Left ventricle myocardium inferior (tissue), 1 donor: ENCODE measurements around the gene FBXO42. TPM values are rescaled to one million over a fixed set of nuclear protein-coding genes. Genes with fewer than 3 reads are reported as not detected.
"Not testable (repeated sequence)": the region's sequence is repeated elsewhere in the genome, so short reads cannot be mapped to it uniquely, and the experiment has no call there.

Experiments used
- DNase-seq: peaks from one replicate; pipeline ENCODE4 v3.0.0-alpha.2; 2020
- H3K27ac ChIP-seq: fragments of 200-600 bp; replicated peaks from 2 replicates; pipeline ENCODE4 v1.8.0; 2021
- H3K27me3 ChIP-seq: fragments of 200-600 bp; 2 replicates; pipeline ENCODE4 v1.8.0; 2021; ENCODE audit warnings: low read depth
- H3K36me3 ChIP-seq: fragments of 200-600 bp; 2 replicates; pipeline ENCODE4 v1.8.0; 2021
- H3K4me1 ChIP-seq: fragments of 200-600 bp; 2 replicates; pipeline ENCODE4 v1.8.0; 2021
- H3K4me3 ChIP-seq: fragments of 200-600 bp; 2 replicates; pipeline ENCODE4 v1.8.0; 2021; ENCODE audit warnings: mild to moderate bottlenecking, moderate library complexity
- H3K9me3 ChIP-seq: fragments of 200-600 bp; replicated peaks from 2 replicates; pipeline ENCODE4 v1.8.0; 2021
- intact Hi-C: fragments of 100-400 bp; cut with micrococcal nuclease; formaldehyde crosslinking; loops from one replicate; pipeline ENCODE4 v1.11.0; 2022
- total RNA-seq: library from RNA; stranded (reverse); fragmentation: NEBNext Ultra II Directional; extraction: Animal tissue kit (Norgen Biotek cat#: 25700); gene quantifications from one replicate; pipeline ENCODE4 v1.2.1, GENCODE V29; 2021
- TF ChIP-seq, protein P1 (sequence below): fragments of 200-600 bp; IDR thresholded peaks from 2 replicates; pipeline ENCODE4 v1.8.0; 2021; ENCODE audit warnings: antibody characterized with exemption, mild to moderate bottlenecking, borderline replicate concordance
- donor health status: DM: no; HTN: yes; CAD: no; lungs with severe emphysema.

Gene FBXO42
- total RNA-seq, 1 donor from 2014 or later = 18.6 TPM

DNA sequence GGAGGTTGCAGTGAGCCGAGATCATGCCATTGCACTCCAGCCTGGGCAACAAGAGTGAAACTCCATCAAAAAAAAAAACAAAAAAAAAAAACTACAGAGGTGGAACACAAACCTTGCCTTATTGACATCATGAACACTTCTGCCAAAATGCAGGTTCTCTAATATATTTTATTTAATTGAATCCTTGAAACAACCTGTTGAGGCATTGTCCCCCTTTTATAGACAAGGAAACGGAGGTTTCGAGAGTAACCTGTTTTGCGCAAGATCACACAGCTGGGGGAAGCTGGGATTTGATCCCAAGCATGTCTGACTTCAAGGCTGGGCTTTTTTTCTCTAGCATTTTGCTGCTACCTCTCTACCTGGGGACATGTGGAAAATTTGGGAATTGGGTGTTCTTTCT lies 17.5 kb upstream of the FBXO42 start:
- Histone ChIP-seq H3K4me1 (peaks cover 73% of the 10 kb centered on the region), H3K9me3 (no peaks in the 10 kb centered on the region), H3K27me3 (no peaks in the 10 kb centered on the region), H3K36me3 (no peaks in the 10 kb centered on the region), H3K27ac (no peak overlapping the region), H3K4me3 (no peak overlapping the region)
- TF ChIP-seq, protein P1, sequence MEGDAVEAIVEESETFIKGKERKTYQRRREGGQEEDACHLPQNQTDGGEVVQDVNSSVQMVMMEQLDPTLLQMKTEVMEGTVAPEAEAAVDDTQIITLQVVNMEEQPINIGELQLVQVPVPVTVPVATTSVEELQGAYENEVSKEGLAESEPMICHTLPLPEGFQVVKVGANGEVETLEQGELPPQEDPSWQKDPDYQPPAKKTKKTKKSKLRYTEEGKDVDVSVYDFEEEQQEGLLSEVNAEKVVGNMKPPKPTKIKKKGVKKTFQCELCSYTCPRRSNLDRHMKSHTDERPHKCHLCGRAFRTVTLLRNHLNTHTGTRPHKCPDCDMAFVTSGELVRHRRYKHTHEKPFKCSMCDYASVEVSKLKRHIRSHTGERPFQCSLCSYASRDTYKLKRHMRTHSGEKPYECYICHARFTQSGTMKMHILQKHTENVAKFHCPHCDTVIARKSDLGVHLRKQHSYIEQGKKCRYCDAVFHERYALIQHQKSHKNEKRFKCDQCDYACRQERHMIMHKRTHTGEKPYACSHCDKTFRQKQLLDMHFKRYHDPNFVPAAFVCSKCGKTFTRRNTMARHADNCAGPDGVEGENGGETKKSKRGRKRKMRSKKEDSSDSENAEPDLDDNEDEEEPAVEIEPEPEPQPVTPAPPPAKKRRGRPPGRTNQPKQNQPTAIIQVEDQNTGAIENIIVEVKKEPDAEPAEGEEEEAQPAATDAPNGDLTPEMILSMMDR = no peak
- intact Hi-C loops = loop anchor here (10.0 kb wide), 1 partner anchor 55 kb away; no protein-coding TSS in a partner anchor
- DNase-seq = no peak

DNA sequence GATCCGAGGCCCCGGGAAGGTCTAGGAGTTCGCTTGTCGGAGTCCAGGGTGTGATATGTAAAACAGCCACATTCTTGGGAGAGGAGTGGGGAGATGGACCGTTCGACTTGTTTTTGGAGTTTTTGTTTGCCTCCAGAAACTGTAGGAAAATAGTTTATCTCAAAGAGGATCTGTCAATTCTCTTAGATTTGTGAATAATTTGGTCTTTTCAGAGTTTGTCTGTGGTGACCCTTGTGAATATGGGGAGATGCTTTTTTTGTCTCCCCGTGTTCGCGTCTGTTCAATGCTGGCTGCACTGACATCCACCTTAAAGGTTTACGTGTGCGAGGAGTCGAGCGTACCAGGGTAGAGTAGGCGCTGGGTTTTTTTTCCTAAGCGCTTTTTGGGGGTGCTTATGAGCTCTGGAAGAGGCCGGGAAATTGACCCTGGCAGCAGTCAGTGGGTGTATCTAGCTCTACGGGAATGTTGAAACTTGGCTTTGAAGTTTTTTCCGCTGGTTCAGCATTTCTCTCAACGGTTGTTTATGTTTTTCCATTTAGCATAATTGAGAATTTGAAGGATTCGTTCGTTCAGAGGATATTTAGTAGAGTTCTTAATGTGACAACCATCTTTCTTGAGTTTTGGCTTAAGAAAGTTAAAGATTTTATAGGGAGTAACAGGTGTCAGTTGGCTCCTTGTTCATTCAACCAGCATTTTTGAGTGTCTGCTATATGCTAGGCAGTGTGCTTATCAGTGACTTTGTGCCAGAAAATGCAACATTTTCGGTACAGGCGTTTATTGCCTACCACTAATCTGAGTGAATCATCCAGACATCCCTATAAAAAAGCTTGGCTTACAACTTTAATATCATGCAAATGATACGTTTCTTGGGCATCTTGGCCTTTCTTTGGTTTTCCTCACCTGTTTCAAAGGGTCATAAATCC lies 15.9 kb upstream of the FBXO42 start:
- H3K27me3 ChIP-seq = no peaks in the 10 kb centered on the region
- no peak for DNase-seq
- H3K4me3 ChIP-seq = peak overlapping the region; percentile 92
- intact Hi-C loops = no loop called here
- TF ChIP-seq, protein P1 = no peak
- H3K36me3 ChIP-seq = no peaks in the 10 kb centered on the region
- H3K27ac ChIP-seq = peak overlapping the region; percentile 99
- H3K4me1 ChIP-seq = peaks cover 66% of the 10 kb centered on the region
- H3K9me3 ChIP-seq = no peaks in the 10 kb centered on the region

DNA sequence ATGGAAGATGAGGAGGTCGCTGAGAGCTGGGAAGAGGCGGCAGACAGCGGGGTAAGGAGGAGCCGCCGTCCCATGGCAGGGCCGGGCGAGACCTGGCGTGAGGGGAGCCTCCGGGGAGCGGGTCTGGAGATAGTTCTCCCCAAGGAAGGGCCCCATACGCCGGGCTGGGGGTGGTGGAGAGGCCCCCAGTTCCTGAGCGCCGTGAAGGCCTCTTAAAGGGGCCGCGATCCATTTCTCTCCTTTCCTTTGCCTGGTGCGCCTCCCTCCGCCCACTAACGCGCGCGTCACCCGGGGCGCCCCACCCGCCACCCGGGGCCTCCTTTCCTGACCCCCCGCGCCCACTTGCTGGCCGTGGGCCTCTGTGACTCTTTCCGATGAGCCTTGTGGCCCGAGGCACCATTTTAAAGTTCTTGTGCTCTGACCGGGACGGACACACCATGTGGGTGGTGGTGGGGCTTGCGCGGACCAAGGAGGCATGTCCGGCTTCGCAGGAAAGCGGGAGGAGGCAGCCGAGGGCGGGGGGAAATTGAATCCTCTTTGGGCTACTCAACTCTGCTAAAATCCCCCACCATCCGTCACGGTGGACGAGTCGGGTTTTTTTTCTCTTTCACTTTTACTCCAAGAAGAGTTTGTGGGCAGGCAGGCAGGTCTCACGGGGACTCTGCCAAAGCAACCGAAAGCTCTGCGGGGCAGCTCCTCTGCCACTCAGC lies 15.1 kb upstream of the FBXO42 start:
- no peaks in the 10 kb centered on the region for H3K36me3 ChIP-seq
- no peaks in the 10 kb centered on the region for H3K27me3 ChIP-seq
- peak overlapping the region; percentile 92 for H3K4me3 ChIP-seq
- DNase-seq = peak; percentile 82
- TF ChIP-seq, protein P1 = no peak
- peaks cover 58% of the 10 kb centered on the region for H3K4me1 ChIP-seq
- peak overlapping the region; percentile 99 for H3K27ac ChIP-seq
- intact Hi-C loops = no loop called here
- no peaks in the 10 kb centered on the region for H3K9me3 ChIP-seq

DNA sequence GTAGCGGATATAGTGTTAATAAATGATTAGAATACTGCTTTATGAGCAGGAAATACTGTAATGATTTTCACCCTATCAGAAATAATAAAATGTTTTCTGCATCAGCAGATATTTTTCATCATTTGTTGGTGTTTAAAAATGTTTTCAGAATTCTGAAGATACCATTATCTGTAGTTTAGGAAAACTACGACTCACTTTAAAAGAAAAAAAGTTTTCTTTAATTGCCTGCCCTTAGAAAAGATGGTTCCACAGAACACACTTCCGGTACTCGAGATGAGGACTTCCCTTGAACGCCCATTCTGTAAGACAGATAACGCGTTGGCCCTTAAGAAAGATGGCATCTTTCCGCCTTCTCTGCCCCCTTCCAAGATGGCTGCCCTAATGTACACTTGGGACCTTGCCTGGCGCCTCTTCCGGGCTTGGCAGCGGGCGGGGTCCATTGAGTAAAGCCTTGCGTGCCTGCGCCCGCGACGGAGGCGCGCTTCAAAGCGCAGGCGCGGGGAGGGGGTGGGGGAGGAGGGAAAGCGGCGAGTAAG lies 14.5 kb upstream of the FBXO42 start, which contains the start of gene SZRD1:
SZRD1 (plus strand) TSS at position 521 of the 536 bp plus-strand sequence. CDS start 16 bp downstream, outside the sequence.
- Histone ChIP-seq H3K4me1 (peaks cover 52% of the 10 kb centered on the region), H3K4me3 (peak within 1 kb of the TSS; percentile 92), H3K27me3 (no peaks in the 10 kb centered on the region), H3K9me3 (no peaks in the 10 kb centered on the region), H3K27ac (peak within 1 kb of the TSS; percentile 99), H3K36me3 (no peaks in the 10 kb centered on the region)
- TF ChIP-seq, protein P1 = no peak
- DNase-seq = peak; percentile 97
- intact Hi-C loops = no loop called here

DNA sequence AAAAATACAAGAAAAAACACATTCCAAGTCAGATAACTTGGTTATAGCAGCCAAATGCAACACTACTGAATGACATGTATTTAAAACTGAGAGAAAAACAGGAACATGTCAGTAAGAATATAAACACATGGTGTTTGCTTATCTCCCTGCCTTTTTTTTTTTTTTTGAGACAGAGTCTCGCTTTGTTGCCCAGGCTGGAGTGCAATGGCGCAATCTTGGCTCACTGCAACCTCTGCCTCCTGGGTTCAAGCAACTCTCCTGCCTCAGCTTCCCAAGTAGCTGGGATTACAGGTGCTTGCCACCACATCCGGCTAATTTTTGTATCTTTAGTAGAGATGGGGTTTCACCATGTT lies 12.8 kb upstream of the FBXO42 start:
- Histone ChIP-seq H3K4me1 (peaks cover 41% of the 10 kb centered on the region), H3K27ac (peak overlapping the region; percentile 66)
- H3K36me3 ChIP-seq, intact Hi-C loops, DNase-seq, H3K9me3 ChIP-seq, H3K4me3 ChIP-seq, H3K27me3 ChIP-seq: not testable (repeated sequence)
